GM19438 (cell line): ENCODE results near the gene FBXL2.

Experiments
- ATAC-seq: cut with Tn5 transposase; IDR thresholded peaks from one replicate; pipeline ENCODE4 v1.9.1; 2021; ENCODE audit warnings: low read depth; ENCODE audit not compliant: unreplicated experiment

Gene FBXL2

GRCh38 chr3:33277193-33277882 lies at the start of gene FBXL2:
FBXL2 (plus strand) TSS chr3:33277442; CDS start chr3:33277513, 71 bp downstream.
- ATAC-seq = no peak

GRCh38 chr3:33229066-33229465 lies 48.2 kb upstream of the FBXL2 start:
- ATAC-seq = no peak

GRCh38 chr3:33229947-33230346 lies 47.3 kb upstream of the FBXL2 start:
- ATAC-seq = no peak

GRCh38 chr3:33231756-33232465 lies 45.3 kb upstream of the FBXL2 start:
- ATAC-seq = no peak

GRCh38 chr3:33233884-33234283 lies 43.4 kb upstream of the FBXL2 start:
- ATAC-seq = no peak

- ATAC-seq = no peak
Measured at GRCh38 chr3:33236005-33236404, 41.2 kb upstream of the FBXL2 start.

GRCh38 chr3:33237439-33237838 lies 39.8 kb upstream of the FBXL2 start:
- no peak for ATAC-seq

- ATAC-seq = no peak
Measured at GRCh38 chr3:33238923-33239322, 38.3 kb upstream of the FBXL2 start.

GRCh38 chr3:33240261-33240660 lies 37.0 kb upstream of the FBXL2 start:
- ATAC-seq = no peak

- ATAC-seq = no peak
Measured at GRCh38 chr3:33246786-33247185, 30.5 kb upstream of the FBXL2 start.

GRCh38 chr3:33250712-33251111 lies 26.5 kb upstream of the FBXL2 start:
- no peak for ATAC-seq

- no peak for ATAC-seq
Measured at GRCh38 chr3:33256249-33256648, 21.0 kb upstream of the FBXL2 start.

- no peak for ATAC-seq
Measured at GRCh38 chr3:33260104-33260503, 17.1 kb upstream of the FBXL2 start.

- no peak for ATAC-seq
Measured at GRCh38 chr3:33269385-33269784, 7.9 kb upstream of the FBXL2 start.

- no peak for ATAC-seq
Measured at GRCh38 chr3:33271324-33271723, 5.9 kb upstream of the FBXL2 start.

- ATAC-seq = no peak
Measured at GRCh38 chr3:33273628-33274027, 3.6 kb upstream of the FBXL2 start.

GRCh38 chr3:33278163-33278562 lies 921 bp downstream of the FBXL2 start:
- ATAC-seq = no peak

- no peak for ATAC-seq
Measured at GRCh38 chr3:33287672-33288282, 10.5 kb downstream of the FBXL2 start.

- ATAC-seq = no peak
Measured at GRCh38 chr3:33299395-33300081, 22.3 kb downstream of the FBXL2 start.

- no peak for ATAC-seq
Measured at GRCh38 chr3:33312361-33312760, 35.1 kb downstream of the FBXL2 start.

GRCh38 chr3:33313331-33313730 lies 36.1 kb downstream of the FBXL2 start:
- ATAC-seq = no peak
